Tibial nerve (tissue), 4 donors: Measurements from ENCODE around the gene TMEM214. TPM values are rescaled to one million over a fixed set of nuclear protein-coding genes. Genes with fewer than 3 reads are reported as not detected.

Experiments used
- DNase-seq, 2 donors: peaks; one replicate each; pipeline ENCODE4 v3.0.0-alpha.2; 2019; ENCODE audit warnings: low spot score in 2 of 2
- H3K27ac ChIP-seq, 4 donors: fragments of 200-600 bp; sonication (generic) in 3 of 4; one replicate each; pipeline ENCODE4 v1.5.1; 2017 to 2019; ENCODE audit warnings: mild to moderate bottlenecking in 1 of 4
- H3K27me3 ChIP-seq, 2 donors: fragments of 200-600 bp; sonication (generic) in 1 of 2; one replicate each; pipeline versions ENCODE4 v1.5.1 to v1.6.0; 2017 to 2019
- H3K36me3 ChIP-seq, 3 donors: fragments of 200-600 bp; sonication (generic); one replicate each; pipeline ENCODE4 v1.5.1; 2018 to 2019
- H3K4me1 ChIP-seq, 4 donors: fragments of 200-600 bp; sonication (generic) in 3 of 4; one replicate each; pipeline ENCODE4 v1.5.1; 2017 to 2019
- H3K4me3 ChIP-seq, 4 donors: fragments of 200-600 bp; sonication (generic) in 3 of 4; one replicate each; pipeline ENCODE4 v1.5.1; 2017 to 2019; ENCODE audit warnings: mild to moderate bottlenecking in 1 of 4, moderate library complexity in 1 of 4
- H3K9me3 ChIP-seq, 4 donors: fragments of 200-600 bp; sonication (generic) in 3 of 4; one replicate each; pipeline ENCODE4 v1.5.1; 2017 to 2019
- CTCF ChIP-seq, 5 experiments: fragments of 200-600 bp in 3 of 5; fragments of 450-650 bp in 2 of 5; sonication (generic) in 3 of 5; IDR thresholded peaks; one replicate each; pipeline ENCODE4 v1.5.1; 2016 to 2019; ENCODE audit warnings: antibody characterized with exemption in 5 of 5, mild to moderate bottlenecking in 3 of 5, moderate library complexity in 2 of 5
- EP300 ChIP-seq, 2 donors: sonication (generic); formaldehyde crosslinking; IDR thresholded peaks; one replicate each; pipeline ENCODE4 v1.6.1; 2017; ENCODE audit warnings: antibody characterized with exemption in 2 of 2, mild to moderate bottlenecking in 1 of 2
- POLR2A ChIP-seq, 2 donors: fragments of 450-650 bp; IDR thresholded peaks; one replicate each; pipeline ENCODE4 v1.6.1; 2017; ENCODE audit warnings: antibody characterized with exemption in 2 of 2, mild to moderate bottlenecking in 2 of 2, moderate library complexity in 2 of 2
- WGBS, 2 donors: methylation state at CpG; one replicate each; pipeline ENCODE4 v1.1.5; 2018; 5-methylcytosine and 5-hydroxymethylcytosine counted together
- total RNA-seq, 4 donors: library from RNA; depleted of rRNA; stranded (reverse); fragments of >200 nt; gene quantifications; one replicate each; pipeline ENCODE4 v1.1.0, GENCODE V29; 2016

TMEM214 gene
- total RNA-seq, 4 donors from 2014 or later = 45.7 to 71.4 (median 53.4) TPM

GRCh38 chr2:27053321-27053720 is 20.6 kb downstream of the TMEM214 start:
- 82 to 86% methylated on average over 11 of the region's 11 CpGs for WGBS, 2 donors
- peaks cover 0 to 52% (median 0%) of the 10 kb centered on the region in 3 donors for H3K36me3 ChIP-seq
- DNase-seq = no peak
- no peaks in the 10 kb centered on the region for H3K9me3 ChIP-seq
- H3K27me3 ChIP-seq = no peaks in the 10 kb centered on the region
- TF ChIP-seq CTCF (IDR thresholded peaks at IDR 0.05) (no peak), POLR2A (IDR thresholded peaks at IDR 0.05) (no peak), EP300 (IDR thresholded peaks at IDR 0.05) (no peak)
- no peak overlapping the region for H3K4me3 ChIP-seq
- no peak overlapping the region for H3K27ac ChIP-seq
- peaks cover 0 to 19% (median 11%) of the 10 kb centered on the region in 4 donors for H3K4me1 ChIP-seq

- TF ChIP-seq CTCF (IDR thresholded peaks at IDR 0.05) (no peak), POLR2A (IDR thresholded peaks at IDR 0.05) (no peak), EP300 (IDR thresholded peaks at IDR 0.05) (no peak)
- Histone ChIP-seq H3K4me1 (peaks cover 0 to 19% (median 11%) of the 10 kb centered on the region in 4 donors), H3K4me3 (no peak overlapping the region), H3K27ac (no peak overlapping the region), H3K36me3 (peaks cover 0 to 56% (median 0%) of the 10 kb centered on the region in 3 donors), H3K27me3 (no peaks in the 10 kb centered on the region), H3K9me3 (no peaks in the 10 kb centered on the region)
- no peak for DNase-seq
- 79 to 83% methylated on average over 8 of the region's 8 CpGs for WGBS, 2 donors
Observed at GRCh38 chr2:27053776-27054175, 21.0 kb downstream of the TMEM214 start.

GRCh38 chr2:27054721-27055120 is 22.0 kb downstream of the TMEM214 start:
- TF ChIP-seq CTCF (IDR thresholded peaks at IDR 0.05) (no peak), POLR2A (IDR thresholded peaks at IDR 0.05) (no peak), EP300 (IDR thresholded peaks at IDR 0.05) (no peak)
- H3K27ac ChIP-seq = no peak overlapping the region
- H3K4me3 ChIP-seq = no peak overlapping the region
- no peaks in the 10 kb centered on the region for H3K27me3 ChIP-seq
- 95 to 96% methylated on average over 11 of the region's 11 CpGs for WGBS, 2 donors
- no peaks in the 10 kb centered on the region for H3K9me3 ChIP-seq
- peaks cover 0 to 66% (median 0%) of the 10 kb centered on the region in 3 donors for H3K36me3 ChIP-seq
- DNase-seq = no peak
- H3K4me1 ChIP-seq = peaks cover 0 to 13% (median 5%) of the 10 kb centered on the region in 4 donors

GRCh38 chr2:27057184-27057583 is 24.4 kb downstream of the TMEM214 start:
- no peak overlapping the region for H3K4me3 ChIP-seq
- TF ChIP-seq EP300 (IDR thresholded peaks at IDR 0.05) = no peak
- no peak for TF ChIP-seq POLR2A (IDR thresholded peaks at IDR 0.05)
- TF ChIP-seq CTCF (IDR thresholded peaks at IDR 0.05) = no peak
- H3K36me3 ChIP-seq = peaks cover 0 to 84% (median 0%) of the 10 kb centered on the region in 3 donors
- no peak overlapping the region for H3K27ac ChIP-seq
- H3K4me1 ChIP-seq = peaks cover 0 to 7% (median 2%) of the 10 kb centered on the region in 4 donors
- no peaks in the 10 kb centered on the region for H3K9me3 ChIP-seq
- 88 to 92% methylated on average over 6 of the region's 6 CpGs for WGBS, 2 donors
- no peak for DNase-seq
- H3K27me3 ChIP-seq = no peaks in the 10 kb centered on the region

- H3K36me3 ChIP-seq = peaks cover 0 to 94% (median 0%) of the 10 kb centered on the region in 3 donors
- H3K9me3 ChIP-seq = no peaks in the 10 kb centered on the region
- DNase-seq = no peak
- WGBS, 2 donors = 87 to 94% methylated on average over 10 of the region's 10 CpGs
- H3K4me1 ChIP-seq = no peaks in the 10 kb centered on the region
- H3K4me3 ChIP-seq = no peak overlapping the region
- H3K27ac ChIP-seq = no peak overlapping the region
- H3K27me3 ChIP-seq = no peaks in the 10 kb centered on the region
- TF ChIP-seq EP300 (IDR thresholded peaks at IDR 0.05) (no peak), POLR2A (IDR thresholded peaks at IDR 0.05) (no peak)
Observed at GRCh38 chr2:27058210-27058609, 25.4 kb downstream of the TMEM214 start.
